PFSK-1 (cell line): ENCODE results near the gene PRAME.

Experiments
- POLR2AphosphoS5 ChIP-seq: IDR thresholded peaks from 2 replicates; pipeline ENCODE4 v1.6.1; 2012; ENCODE audit warnings: low read depth, mild to moderate bottlenecking, control low read depth, low read length, moderate library complexity
- REST ChIP-seq, 2 experiments: IDR thresholded peaks; 2 replicates each; pipeline versions ENCODE4 v1.6.1 to v1.8.0; 2011 to 2012; ENCODE audit warnings: low read depth in 2 of 2, low read length in 2 of 2, control low read depth in 1 of 2, inconsistent platforms in 1 of 2, mild to moderate bottlenecking in 1 of 2, moderate library complexity in 1 of 2; ENCODE audit not compliant: insufficient read depth in 1 of 2
- SIN3A ChIP-seq: IDR thresholded peaks from 2 replicates; pipeline ENCODE4 v1.6.1; 2012; ENCODE audit warnings: mild to moderate bottlenecking, low read length, moderate library complexity, borderline replicate concordance; ENCODE audit not compliant: insufficient read depth
- TAF1 ChIP-seq: IDR thresholded peaks from 2 replicates; pipeline ENCODE4 v1.6.1; 2012; ENCODE audit warnings: low read length, control low read depth, borderline replicate concordance; ENCODE audit not compliant: insufficient read depth

- TF ChIP-seq TAF1 = no peak
- no peak for TF ChIP-seq REST (IDR thresholded peaks at IDR 0.05; ENCODE audit: insufficient read depth in 1 of 2, low read depth in 2 of 2, low read length in 2 of 2)
- no peak for TF ChIP-seq POLR2AphosphoS5
- TF ChIP-seq SIN3A = no peak
These were observed 45.4 kb downstream of the PRAME start for GRCh38 chr22:22513619-22514018.
